GM23248 (cell line): ENCODE data around the gene HOXC5. TPM values are rescaled to one million over a fixed set of nuclear protein-coding genes. Genes with fewer than 3 reads are reported as not detected.
A peak's percentile ranks its signal among the peaks of the same experiment; 100 is the strongest.

ENCODE experiments used
- DNase-seq: peaks from one replicate; pipeline ENCODE4 v3.0.0-alpha.2; 2015
- H2AFZ ChIP-seq: fragments of 200-600 bp; sonication (generic); 2 replicates; pipeline ENCODE4 v1.6.1; 2016; ENCODE audit warnings: antibody characterized with exemption
- H3F3A ChIP-seq: fragments of 200-600 bp; sonication (generic); 2 replicates; pipeline ENCODE4 v1.6.1; 2016; ENCODE audit warnings: mild to moderate bottlenecking, antibody characterized with exemption, mixed run types; ENCODE audit not compliant: insufficient read depth
- H3K27ac ChIP-seq: fragments of 200-600 bp; sonication (generic); 2 replicates; pipeline ENCODE4 v1.5.1; 2016; ENCODE audit warnings: mild to moderate bottlenecking
- H3K27me3 ChIP-seq: fragments of 200-600 bp; sonication (generic); replicated peaks from 2 replicates; pipeline ENCODE4 v1.6.1; 2016; ENCODE audit warnings: mild to moderate bottlenecking; ENCODE audit not compliant: insufficient read depth
- H3K36me3 ChIP-seq: fragments of 200-600 bp; sonication (generic); 2 replicates; pipeline ENCODE4 v1.6.1; 2016; ENCODE audit warnings: low read depth, mild to moderate bottlenecking
- H3K4me1 ChIP-seq: fragments of 200-600 bp; sonication (generic); 2 replicates; pipeline ENCODE4 v1.6.1; 2016; ENCODE audit warnings: mild to moderate bottlenecking; ENCODE audit not compliant: insufficient read depth
- H3K4me2 ChIP-seq: fragments of 200-600 bp; sonication (generic); one replicate; pipeline ENCODE4 v1.6.1; 2016; ENCODE audit warnings: mild to moderate bottlenecking; ENCODE audit not compliant: unreplicated experiment
- H3K4me3 ChIP-seq: fragments of 200-600 bp; sonication (generic); 2 replicates; pipeline ENCODE4 v1.5.1; 2016; ENCODE audit warnings: mild to moderate bottlenecking
- H3K79me2 ChIP-seq: fragments of 200-600 bp; sonication (generic); 2 replicates; pipeline ENCODE4 v1.6.1; 2016; ENCODE audit warnings: mild to moderate bottlenecking; ENCODE audit not compliant: insufficient read depth
- H3K9ac ChIP-seq: fragments of 200-600 bp; sonication (generic); 2 replicates; pipeline ENCODE4 v1.6.1; 2016; ENCODE audit warnings: mild to moderate bottlenecking
- H3K9me2 ChIP-seq: fragments of 200-600 bp; sonication (generic); 2 replicates; pipeline ENCODE4 v1.6.1; 2016; ENCODE audit warnings: mixed run types, mild to moderate bottlenecking, moderate library complexity; ENCODE audit not compliant: insufficient read depth
- H3K9me3 ChIP-seq: fragments of 200-600 bp; sonication (generic); one replicate; pipeline ENCODE4 v1.6.1; 2017; ENCODE audit warnings: low read depth
- H4K20me1 ChIP-seq: fragments of 200-600 bp; sonication (generic); 2 replicates; pipeline ENCODE4 v1.6.0; 2016; ENCODE audit not compliant: insufficient read depth
- EZH2 ChIP-seq: fragments of 200-600 bp; sonication (generic); IDR thresholded peaks from 2 replicates; pipeline ENCODE4 v1.6.1; 2018; ENCODE audit warnings: antibody characterized with exemption, mild to moderate bottlenecking; ENCODE audit not compliant: insufficient read depth, poor library complexity, severe bottlenecking
- EZH2phosphoT487 ChIP-seq: fragments of 200-600 bp; sonication (generic); IDR thresholded peaks from 2 replicates; pipeline ENCODE4 v1.6.1; 2018; ENCODE audit warnings: antibody characterized with exemption, moderate library complexity, mild to moderate bottlenecking, low read depth; ENCODE audit not compliant: insufficient read depth
- WGBS, 2 experiments: methylation state at CpG; one replicate each; pipeline ENCODE4 v1.1.6; 2015 to 2017; ENCODE audit warnings: low lambda C conversion rate in 2 of 2, low coverage in 1 of 2; ENCODE audit errors: missing lambda C conversion rate in 2 of 2; 5-methylcytosine and 5-hydroxymethylcytosine counted together
- in situ Hi-C: fragments of 300-500 bp; cut with MboI; formaldehyde crosslinking; loops from 2 replicates; pipeline ENCODE4 v1.15.0; 2020
- polyA plus RNA-seq: library from polyadenylated mRNA; unstranded; fragments of >200 nt; fragmentation: Nextera tagmentation; extraction: Ambion mirVana; gene quantifications from 2 replicates; pipeline ENCODE4 v1.2.1, GENCODE V29; 2016
- total RNA-seq: library from RNA; depleted of rRNA; stranded (reverse); fragments of >200 nt; shearing (Covaris generic); gene quantifications from 2 replicates; pipeline ENCODE4 v1.2.3, GENCODE V29; 2014

The HOXC5 gene
- total and polyA plus RNA-seq, 2 experiments from 2014 or later, result 0.65 to 1.8 TPM

DNA sequence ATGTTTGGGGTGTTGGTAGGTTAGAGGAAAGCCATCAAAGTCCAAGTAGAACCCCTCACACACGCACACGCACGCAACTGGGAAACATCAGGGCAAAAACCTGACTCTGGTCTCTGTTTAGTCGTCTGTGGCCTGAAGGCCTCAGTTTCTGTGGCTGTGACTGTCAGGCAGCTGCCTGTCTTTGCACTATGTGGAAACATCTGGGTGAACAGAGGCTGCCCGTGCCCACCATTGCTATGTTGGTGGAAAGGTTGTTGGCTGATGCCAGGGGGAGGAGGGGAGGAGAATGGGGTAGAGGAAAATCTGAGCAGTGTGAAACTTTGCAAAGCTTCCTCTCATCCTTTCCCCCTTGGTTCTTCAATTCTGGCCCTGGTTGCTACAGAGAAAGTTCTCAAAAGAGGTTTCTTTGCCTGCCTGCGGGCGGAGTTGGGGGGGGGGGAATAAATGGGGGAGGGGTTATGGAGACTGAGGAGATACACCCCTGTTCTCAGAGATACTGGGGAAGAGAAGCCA, 40.4 kb upstream of the HOXC5 start:
- H3K9me2 ChIP-seq, result no peaks in the 10 kb centered on the region

DNA sequence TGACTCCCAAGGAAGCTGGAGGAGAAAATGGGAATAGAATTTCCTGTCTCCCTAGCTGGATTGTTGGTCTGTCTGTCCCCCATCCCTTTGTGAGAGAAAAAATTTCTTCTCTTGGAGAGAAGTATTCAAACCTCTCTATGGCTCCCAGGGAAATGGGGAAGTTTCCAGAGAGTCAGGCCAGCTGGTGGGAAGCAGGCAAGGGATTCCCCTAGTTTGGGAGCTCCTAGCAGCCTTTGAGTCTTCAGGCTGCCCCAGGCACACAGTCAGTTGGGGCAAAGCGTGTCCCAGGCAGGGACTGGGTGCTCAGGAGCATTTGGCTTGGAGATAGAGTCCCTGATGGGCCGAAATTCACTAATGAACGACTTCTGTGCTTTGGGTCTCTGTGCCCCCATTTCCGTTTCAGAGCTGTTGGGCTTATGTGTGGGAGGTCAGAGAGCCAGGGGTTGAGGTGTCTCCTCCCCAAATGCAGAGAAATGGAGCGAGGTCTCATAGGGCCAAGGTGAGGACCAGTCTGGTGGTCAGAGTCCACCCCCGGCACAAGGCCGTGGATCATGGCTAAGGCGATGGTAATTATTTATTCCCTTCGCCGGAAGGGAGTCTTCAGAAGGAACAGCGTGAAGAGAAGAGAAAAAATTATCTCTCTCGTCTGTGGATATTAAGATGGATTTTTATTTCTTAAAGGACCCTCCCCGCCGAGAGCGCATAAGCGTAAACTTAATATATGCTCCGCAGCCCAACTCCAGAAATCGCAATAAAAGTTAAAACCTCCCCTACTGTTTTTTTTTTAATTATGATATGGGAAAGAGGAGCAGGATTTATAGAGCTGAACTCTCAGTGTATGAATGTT, 39.5 kb upstream of the HOXC5 start:
- Histone ChIP-seq H3K9me2 (no peaks in the 10 kb centered on the region), H3K36me3 (no peaks in the 10 kb centered on the region), H4K20me1 (no peaks in the 10 kb centered on the region), H3K9me3 (no peaks in the 10 kb centered on the region), H2AFZ (no peak overlapping the region), H3K4me3 (no peak overlapping the region), H3K9ac (no peak overlapping the region), H3K27ac (no peak overlapping the region), H3F3A (no peaks in the 10 kb centered on the region), H3K4me2 (no peak overlapping the region), H3K27me3 (peaks cover 64% of the 10 kb centered on the region), H3K79me2 (no peaks in the 10 kb centered on the region), H3K4me1 (peaks cover 9% of the 10 kb centered on the region)
- no peak for DNase-seq
- WGBS, 2 experiments, result 55 to 64% methylated on average over 18 of the region's 18 CpGs
- no peak for TF ChIP-seq EZH2
- in situ Hi-C loops, result no loop called here

More for the DNA sequence above, 40.4 kb upstream of the HOXC5 start:
- in situ Hi-C loops, result no loop called here
- DNase-seq, result no peak
- Histone ChIP-seq H3K9ac (no peak overlapping the region), H3K36me3 (no peaks in the 10 kb centered on the region), H3K27ac (no peak overlapping the region), H3K4me1 (peaks cover 9% of the 10 kb centered on the region), H3K4me3 (no peak overlapping the region), H3K79me2 (no peaks in the 10 kb centered on the region), H3K27me3 (peaks cover 73% of the 10 kb centered on the region), H2AFZ (no peak overlapping the region), H4K20me1 (no peaks in the 10 kb centered on the region), H3K4me2 (no peak overlapping the region), H3K9me3 (no peaks in the 10 kb centered on the region), H3F3A (no peaks in the 10 kb centered on the region)
- TF ChIP-seq EZH2phosphoT487 (no peak), EZH2 (no peak)
- WGBS, 2 experiments, result 57 to 64% methylated on average over 5 to 7 of the region's 7 CpGs

DNA sequence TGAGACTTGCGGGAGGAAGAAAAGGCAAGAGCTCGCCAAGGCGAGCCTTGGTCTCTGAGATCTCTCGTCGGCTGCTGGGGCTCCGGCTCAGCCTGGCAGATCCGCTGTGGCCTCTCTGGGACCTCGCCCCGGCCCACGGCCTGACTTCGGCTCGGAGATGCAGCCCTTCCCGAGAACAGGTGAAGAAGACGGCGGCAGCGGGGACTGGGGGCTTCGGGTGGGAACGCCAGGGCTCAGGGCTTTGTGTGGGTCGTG, 38.9 kb upstream of the HOXC5 start:
- H3K79me2 ChIP-seq, result no peaks in the 10 kb centered on the region

DNA sequence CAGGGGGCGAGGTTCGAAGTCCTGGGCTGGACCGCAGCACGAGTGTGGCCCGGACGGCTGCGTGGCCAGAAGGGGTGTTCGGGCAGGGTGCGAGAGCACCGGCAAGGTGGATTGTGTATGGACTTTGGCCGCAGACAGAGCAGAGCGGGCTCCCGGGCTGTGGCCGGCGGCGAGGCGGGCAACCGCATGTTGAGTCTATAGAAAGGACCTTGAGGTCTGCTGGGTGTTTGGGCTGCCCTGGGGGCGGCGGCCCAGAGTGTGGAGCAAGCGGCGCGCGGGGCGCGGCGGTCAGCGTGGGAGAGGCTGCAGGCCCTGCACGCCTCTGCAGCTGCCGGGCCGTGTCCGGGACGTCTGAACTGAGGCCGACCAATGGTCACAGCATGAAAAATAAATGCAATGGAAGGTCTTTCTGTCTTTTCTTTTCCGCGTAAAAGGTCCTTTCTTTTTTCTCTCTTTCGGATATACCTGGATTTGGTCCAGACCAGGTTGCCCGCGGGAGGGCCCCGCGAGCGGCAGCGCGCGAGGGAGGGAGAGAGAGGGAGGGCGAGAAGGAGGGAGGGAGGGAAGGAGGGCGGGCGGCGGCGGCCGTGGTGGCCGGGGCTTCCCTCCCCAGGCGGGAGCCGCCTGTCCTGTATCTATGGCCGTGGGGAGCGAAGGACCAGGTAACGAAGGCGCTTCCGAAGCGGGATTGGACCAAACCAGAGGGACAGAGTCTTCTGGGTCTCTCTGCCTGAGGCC, 38.4 kb upstream of the HOXC5 start:
- Histone ChIP-seq H3K4me1 (peaks cover 9% of the 10 kb centered on the region), H3F3A (no peaks in the 10 kb centered on the region), H3K27ac (no peak overlapping the region), H4K20me1 (no peaks in the 10 kb centered on the region), H3K4me3 (peak overlapping the region; percentile 56), H3K9me3 (no peaks in the 10 kb centered on the region), H3K4me2 (peak overlapping the region; percentile 66), H3K9me2 (no peaks in the 10 kb centered on the region), H3K27me3 (peaks cover 53% of the 10 kb centered on the region), H3K9ac (peak overlapping the region; percentile 75), H2AFZ (peak overlapping the region; percentile 70), H3K79me2 (no peaks in the 10 kb centered on the region), H3K36me3 (no peaks in the 10 kb centered on the region)
- WGBS, 2 experiments, result 22 to 24% methylated on average over 47 to 58 of the region's 60 CpGs
- no peak for DNase-seq
- TF ChIP-seq EZH2phosphoT487 (no peak), EZH2 (peak; percentile 86)
- in situ Hi-C loops, result no loop called here

More for the DNA sequence above, 38.9 kb upstream of the HOXC5 start:
- Histone ChIP-seq H3K9me3 (no peaks in the 10 kb centered on the region), H3K9ac (no peak overlapping the region), H3K36me3 (no peaks in the 10 kb centered on the region), H2AFZ (no peak overlapping the region), H3K4me3 (no peak overlapping the region), H3K4me1 (peaks cover 9% of the 10 kb centered on the region), H3K4me2 (no peak overlapping the region), H3K9me2 (no peaks in the 10 kb centered on the region), H3K27ac (no peak overlapping the region), H3F3A (no peaks in the 10 kb centered on the region), H3K27me3 (peaks cover 58% of the 10 kb centered on the region), H4K20me1 (no peaks in the 10 kb centered on the region)
- WGBS, 2 experiments, result 24 to 25% methylated on average over 19 of the region's 19 CpGs
- in situ Hi-C loops, result no loop called here
- no peak for TF ChIP-seq EZH2phosphoT487
- no peak for TF ChIP-seq EZH2
- DNase-seq, result no peak
